A549 (cell line): ENCODE measurements around the gene OR10J1. TPM values are rescaled to one million over a fixed set of nuclear protein-coding genes. Genes with fewer than 3 reads are reported as not detected.

Experiments
- ATAC-seq, 2 experiments: fragments of 200-7000 bp in 1 of 2; fragments of >200 bp in 1 of 2; cut with Nextera tagmentation in 1 of 2; cut with Tn5 transposase in 1 of 2; 3 replicates each; pipeline versions ENCODE4 v1.8.0 to v1.9.1; 2018 to 2020; ENCODE audit warnings: mild to moderate bottlenecking in 1 of 2, moderate library complexity in 1 of 2
- CTCF ChIA-PET: fragments of 300-600 bp; sonication (Branson Sonifier 250); formaldehyde crosslinking; extraction: SDS; loops from one replicate; lab custom pipeline; 2021; ENCODE audit warnings: antibody characterized with exemption, inconsistent platforms; lab: Yijun Ruan, JAX
- POLR2A ChIA-PET: fragments of 350-600 bp; formaldehyde crosslinking; extraction: SDS; loops from one replicate; lab custom pipeline; 2021; ENCODE audit warnings: antibody characterized with exemption, inconsistent platforms; lab: Yijun Ruan, JAX
- DNase-seq, 2 experiments: peaks; one replicate each; pipeline versions ENCODE4 v3.0.0 to v3.0.0-alpha.2; 2011 to 2016; ENCODE audit warnings: low read depth in 1 of 2, low spot score in 1 of 2
- FAIRE-seq: peaks from 2 replicates; lab custom pipeline; 2011; peaks lifted over from hg19 to GRCh38; lab: Jason Lieb, UNC
- H3K27ac ChIP-seq, 2 experiments: fragments of >200 bp; sonication (Bioruptor Twin); formaldehyde crosslinking; 3 replicates each; pipeline ENCODE4 v1.5.1; 2016 to 2017
- H3K4me1 ChIP-seq: fragments of >200 bp; sonication (Bioruptor Twin); formaldehyde crosslinking; 3 replicates; pipeline ENCODE4 v1.6.1; 2016
- H3K4me2 ChIP-seq: fragments of >200 bp; sonication (Bioruptor Twin); formaldehyde crosslinking; 3 replicates; pipeline ENCODE4 v1.6.1; 2016
- H3K4me3 ChIP-seq: fragments of >200 bp; sonication (Bioruptor Twin); formaldehyde crosslinking; 3 replicates; pipeline ENCODE4 v1.5.1; 2016
- H3K9me3 ChIP-seq: fragments of >200 bp; sonication (Bioruptor Twin); formaldehyde crosslinking; 3 replicates; pipeline ENCODE4 v1.6.1; 2016
- CBX8 ChIP-seq: fragments of 200-600 bp; sonication (generic); IDR thresholded peaks from 2 replicates; pipeline ENCODE4 v1.6.1; 2016
- CEBPB ChIP-seq, 2 experiments: fragments of >200 bp in 1 of 2; sonication (Bioruptor Twin) in 1 of 2; formaldehyde crosslinking in 1 of 2; IDR thresholded peaks; 2 replicates each; pipeline ENCODE4 v1.6.1; 2012 to 2016
- CHD2 ChIP-seq: fragments of 150-350 bp; IDR thresholded peaks from 2 replicates; pipeline ENCODE4 v1.6.1; 2014; ENCODE audit warnings: low read length; ENCODE audit not compliant: partially characterized antibody
- CHD4 ChIP-seq: fragments of 200-600 bp; sonication (generic); IDR thresholded peaks from 2 replicates; pipeline ENCODE4 v1.6.1; 2016; ENCODE audit warnings: antibody characterized with exemption, mild to moderate bottlenecking, borderline replicate concordance
- CTCF ChIP-seq: fragments of >200 bp; sonication (Bioruptor Twin); formaldehyde crosslinking; IDR thresholded peaks from 3 replicates; pipeline ENCODE4 v1.5.1; 2016
- FOSB ChIP-seq: fragments of 250-450 bp; sonication (Bioruptor Pico); IDR thresholded peaks from 2 replicates; pipeline ENCODE4 v1.5.0; 2020; ENCODE audit warnings: mild to moderate bottlenecking, moderate library complexity
- FOXS1 ChIP-seq: fragments of 250-450 bp; sonication (Bioruptor Pico); IDR thresholded peaks from 2 replicates; pipeline ENCODE4 v1.5.0; 2020; ENCODE audit warnings: mild to moderate bottlenecking, moderate library complexity
- HDAC2 ChIP-seq: fragments of 200-600 bp; sonication (generic); IDR thresholded peaks from 2 replicates; pipeline ENCODE4 v1.6.1; 2016
- JUN ChIP-seq, 2 experiments: fragments of >200 bp; sonication (Bioruptor Twin); formaldehyde crosslinking; IDR thresholded peaks; 2 replicates in 1 of 2; 3 replicates in 1 of 2; pipeline ENCODE4 v1.6.1; 2016 to 2017
- JUNB ChIP-seq: fragments of >200 bp; sonication (Bioruptor Twin); formaldehyde crosslinking; IDR thresholded peaks from 2 replicates; pipeline ENCODE4 v1.6.1; 2016
- NFE2L2 ChIP-seq: fragments of 150-350 bp; conservative IDR thresholded peaks from 2 replicates; pipeline ENCODE4 v1.6.1; 2014; ENCODE audit warnings: low read length
- NPAS2 ChIP-seq: fragments of 250-450 bp; sonication (Bioruptor Pico); IDR thresholded peaks from 2 replicates; pipeline ENCODE4 v1.8.0; 2022; ENCODE audit warnings: mild to moderate bottlenecking, moderate library complexity, borderline replicate concordance
- POLR2A ChIP-seq: IDR thresholded peaks from 2 replicates; pipeline ENCODE4 v1.6.1; 2012; ENCODE audit warnings: mild to moderate bottlenecking, low read length
- POLR2AphosphoS2 ChIP-seq: conservative IDR thresholded peaks from 2 replicates; pipeline ENCODE4 v1.6.1; 2012; ENCODE audit warnings: low read length, improper control_type of control experiment, inconsistent platforms
- RAD21 ChIP-seq, 2 experiments: fragments of >200 bp in 1 of 2; sonication (Bioruptor Twin) in 1 of 2; formaldehyde crosslinking in 1 of 2; IDR thresholded peaks in 1 of 2; conservative IDR thresholded peaks in 1 of 2; 2 replicates in 1 of 2; 3 replicates in 1 of 2; pipeline ENCODE4 v1.6.1; 2012 to 2018; ENCODE audit warnings: inconsistent platforms in 1 of 2
- RCOR1 ChIP-seq: fragments of 150-350 bp; IDR thresholded peaks from 2 replicates; pipeline ENCODE4 v1.6.1; 2014; ENCODE audit warnings: antibody characterized with exemption, low read length, low read depth
- REST ChIP-seq: fragments of 200-600 bp; sonication (generic); IDR thresholded peaks from 2 replicates; pipeline ENCODE4 v1.6.1; 2016; ENCODE audit warnings: antibody characterized with exemption, mild to moderate bottlenecking, moderate library complexity
- RFX5 ChIP-seq: fragments of 450-650 bp; IDR thresholded peaks from 2 replicates; pipeline ENCODE4 v1.7.1; 2014; ENCODE audit warnings: antibody characterized with exemption, mild to moderate bottlenecking, moderate library complexity
- RNF2 ChIP-seq: fragments of 200-600 bp; sonication (generic); IDR thresholded peaks from 2 replicates; pipeline ENCODE4 v1.6.1; 2016; ENCODE audit warnings: low read depth, mild to moderate bottlenecking, antibody characterized with exemption, moderate library complexity, borderline replicate concordance
- TP53 ChIP-seq: fragments of 250-450 bp; sonication (Bioruptor Pico); IDR thresholded peaks from 2 replicates; pipeline ENCODE4 v1.5.0; 2021; ENCODE audit warnings: mild to moderate bottlenecking, moderate library complexity
- ZSCAN20 ChIP-seq: fragments of 250-450 bp; sonication (Bioruptor Pico); IDR thresholded peaks from 2 replicates; pipeline ENCODE4 v1.8.0; 2022; ENCODE audit warnings: mild to moderate bottlenecking, moderate library complexity
- WGBS: methylation state at CpG from one replicate; pipeline ENCODE4 v1.1.6; 2017; ENCODE audit errors: missing lambda C conversion rate; 5-methylcytosine and 5-hydroxymethylcytosine counted together
- polyA plus RNA-seq, 4 experiments: library from polyadenylated mRNA; depleted of rRNA in 3 of 4; stranded (reverse); fragments of >200 nt; fragmentation: RNase III in 1 of 4; extraction: RNeasy Plus Mini Kit Qiagen cat#74134 plus additional on column Dnase treatment in 1 of 4; gene quantifications; 2 replicates in 3 of 4; 3 replicates in 1 of 4; pipeline ENCODE4 v1.2.3, GENCODE V29; 2011 to 2017
- TF ChIP-seq, protein P1 (sequence below): fragments of 150-350 bp; IDR thresholded peaks from 2 replicates; pipeline ENCODE4 v1.6.1; 2014; ENCODE audit warnings: low read depth, mild to moderate bottlenecking, low read length

Gene OR10J1
- polyA plus RNA-seq, 2 of the 4 experiments (the other 2 are of a cell fraction): not detected

DNA sequence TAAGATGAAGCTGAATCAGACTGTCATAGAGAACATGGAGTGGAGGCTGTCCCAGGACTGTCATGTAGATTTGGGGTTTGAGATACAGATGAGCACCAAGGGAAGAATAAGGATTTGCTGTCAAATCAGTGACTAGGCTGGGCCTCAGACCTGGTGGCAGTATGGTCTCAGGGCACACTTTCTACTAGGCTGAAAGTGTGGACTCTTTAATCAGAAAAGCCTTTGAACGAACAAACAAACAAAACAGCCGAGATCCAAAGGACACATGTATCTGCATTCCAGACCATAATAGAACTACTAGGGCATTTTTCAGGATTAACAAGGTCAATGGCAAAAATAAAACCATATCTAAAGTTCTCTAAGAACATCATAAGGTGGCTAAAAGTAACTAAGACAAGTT, 2.9 kb downstream of the OR10J1 start:
- Histone ChIP-seq H3K9me3 (no peaks in the 10 kb centered on the region), H3K4me3 (no peak overlapping the region), H3K27ac (peak overlapping the region in 1 of 2 experiments; percentile 25; a peak in 1 of 6 replicates), H3K4me1 (peaks cover 15% of the 10 kb centered on the region; the same call in 2 of the 3 replicates), H3K4me2 (no peak overlapping the region)
- FAIRE-seq (no peak), ATAC-seq (no peak), DNase-seq (no peak)
- no peak for TF ChIP-seq NFE2L2
- no peak for TF ChIP-seq CBX8
- no peak for TF ChIP-seq JUN (IDR thresholded peaks at IDR 0.05)
- TF ChIP-seq FOSB (CRISPR knock-in tag): no peak
- TF ChIP-seq, protein P1, sequence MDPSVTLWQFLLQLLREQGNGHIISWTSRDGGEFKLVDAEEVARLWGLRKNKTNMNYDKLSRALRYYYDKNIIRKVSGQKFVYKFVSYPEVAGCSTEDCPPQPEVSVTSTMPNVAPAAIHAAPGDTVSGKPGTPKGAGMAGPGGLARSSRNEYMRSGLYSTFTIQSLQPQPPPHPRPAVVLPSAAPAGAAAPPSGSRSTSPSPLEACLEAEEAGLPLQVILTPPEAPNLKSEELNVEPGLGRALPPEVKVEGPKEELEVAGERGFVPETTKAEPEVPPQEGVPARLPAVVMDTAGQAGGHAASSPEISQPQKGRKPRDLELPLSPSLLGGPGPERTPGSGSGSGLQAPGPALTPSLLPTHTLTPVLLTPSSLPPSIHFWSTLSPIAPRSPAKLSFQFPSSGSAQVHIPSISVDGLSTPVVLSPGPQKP: no peak
- TF ChIP-seq POLR2AphosphoS2: no peak
- TF ChIP-seq CEBPB (IDR thresholded peaks at IDR 0.05): no peak
- no peak for TF ChIP-seq RFX5
- TF ChIP-seq RCOR1: no peak
- TF ChIP-seq ZSCAN20: no peak
- TF ChIP-seq REST: no peak
- no peak for TF ChIP-seq TP53 (CRISPR knock-in tag)
- no peak for TF ChIP-seq RAD21 (conservative IDR thresholded peaks at IDR 0.05 in 1 of 2, IDR thresholded peaks at IDR 0.05 in 1 of 2)
- TF ChIP-seq FOXS1 (CRISPR knock-in tag): no peak
- TF ChIP-seq RNF2: no peak
- 42% methylated on average over 2 of the region's 2 CpGs for WGBS
- POLR2A ChIA-PET: no interaction called here
- CTCF ChIA-PET: no interaction called here

DNA sequence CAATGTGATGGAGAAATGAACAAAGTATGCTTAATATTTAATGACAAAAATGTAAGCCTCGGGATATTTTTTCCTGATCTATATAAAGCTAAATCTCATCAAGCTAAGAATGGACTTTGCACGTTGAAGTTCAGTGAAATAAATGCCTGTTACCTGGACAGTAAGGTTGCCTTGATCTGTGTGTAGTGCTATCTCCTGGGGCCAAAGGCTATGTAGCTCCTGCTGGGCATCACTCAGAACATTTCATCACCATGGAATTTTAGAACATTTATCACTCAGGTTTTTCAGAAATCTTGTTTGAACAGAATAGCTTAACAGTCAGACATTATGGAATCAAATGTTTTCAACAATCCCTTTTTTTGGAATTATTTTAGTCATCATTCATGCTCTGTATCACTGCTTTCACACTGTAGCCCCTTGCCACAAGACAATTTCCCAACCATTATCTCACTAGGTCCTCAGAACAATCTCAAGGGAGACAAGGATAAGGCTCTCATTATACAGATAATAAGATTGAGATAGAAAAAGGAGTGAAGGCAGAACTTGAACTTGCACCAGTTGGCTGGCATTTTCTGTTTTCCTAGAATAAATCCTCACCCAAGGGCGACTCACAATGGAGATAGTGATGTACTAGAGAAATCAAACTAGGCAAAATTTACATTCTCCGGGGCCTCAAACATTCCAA, 3.7 kb downstream of the OR10J1 start:
- no peak overlapping the region for H3K4me3 ChIP-seq
- H3K27ac ChIP-seq: peak overlapping the region in 1 of 2 experiments; percentile 17; a peak in 1 of 6 replicates
- no peak overlapping the region for H3K4me2 ChIP-seq
- no peak; a peak in 1 of 6 replicates for ATAC-seq
- 3% methylated on average over 4 of the region's 4 CpGs for WGBS
- DNase-seq: no peak
- CTCF ChIA-PET: interaction anchor here (0.6 kb wide), 1 partner anchor 461 kb away, joined by 4 read pairs; no protein-coding TSS in a partner anchor
- H3K4me1 ChIP-seq: peaks cover 15% of the 10 kb centered on the region; the same call in 2 of the 3 replicates
- POLR2A ChIA-PET: no interaction called here
- TF ChIP-seq HDAC2: no peak
- no peak for FAIRE-seq
- no peaks in the 10 kb centered on the region for H3K9me3 ChIP-seq

- peaks cover 15% of the 10 kb centered on the region; the same call in 2 of the 3 replicates for H3K4me1 ChIP-seq
- H3K4me3 ChIP-seq: no peak overlapping the region
- peak overlapping the region; percentile 23; the same call in 1 of the 3 replicates for H3K4me2 ChIP-seq
- CTCF ChIA-PET: no interaction called here
- DNase-seq: no peak
- no peak for FAIRE-seq
- POLR2A ChIA-PET: no interaction called here
- H3K27ac ChIP-seq: peak overlapping the region in 1 of 2 experiments; percentile 49; a peak in 1 of 6 replicates
- H3K9me3 ChIP-seq: no peaks in the 10 kb centered on the region
- ATAC-seq: no peak
- TF ChIP-seq CHD4 (no peak), POLR2A (no peak), CTCF (no peak), JUNB (no peak), NPAS2 (CRISPR knock-in tag) (no peak), CHD2 (no peak), REST (no peak), RNF2 (no peak)
- TF ChIP-seq, protein P1: no peak
Measured at GRCh38 chr1:159444511-159444910, 5.0 kb downstream of the OR10J1 start.
